NT2/D1 (cell line): ENCODE measurements around the gene AK4.
"Not testable (repeated sequence)": the region's sequence is repeated elsewhere in the genome, so short reads cannot be mapped to it uniquely, and the experiment has no call there.

ENCODE experiments used
- SUZ12 ChIP-seq: IDR thresholded peaks from 2 replicates; pipeline ENCODE4 v1.6.1; 2011; ENCODE audit not compliant: insufficient read length, insufficient read depth; ENCODE audit errors: extremely low read depth
- ZNF274 ChIP-seq: IDR thresholded peaks from 2 replicates; pipeline ENCODE4 v1.6.1; 2011; ENCODE audit warnings: mild to moderate bottlenecking, low read depth, low read length

DNA sequence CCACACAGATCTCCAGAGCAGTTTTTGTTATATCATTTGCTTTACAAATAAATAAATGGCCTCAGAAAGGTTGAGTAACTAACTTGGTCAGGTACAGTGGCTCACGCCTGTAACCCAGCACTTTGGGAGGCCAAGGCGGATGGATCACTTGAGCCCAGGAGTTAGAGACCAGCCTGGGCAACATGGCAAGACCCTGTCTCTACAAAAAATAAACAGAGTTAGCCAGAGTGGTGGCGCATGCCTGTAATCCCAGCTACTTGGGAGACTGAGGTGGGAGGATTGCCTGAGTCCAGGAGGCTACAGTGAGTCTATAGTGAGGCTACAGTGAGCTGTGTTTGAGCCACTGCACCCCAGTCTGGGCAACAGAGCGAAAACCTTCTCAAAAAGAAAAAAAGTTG lies 11.3 kb downstream of the AK4 start:
- TF ChIP-seq ZNF274, SUZ12: not testable (repeated sequence)
